GM12878 (cell line): ENCODE data around the gene FUZ. TPM values are rescaled to one million over a fixed set of nuclear protein-coding genes. Genes with fewer than 3 reads are reported as not detected.

ENCODE experiments used
- ATAC-seq: fragments of 200-7000 bp; cut with Tn5 transposase; 3 replicates; pipeline ENCODE4 v1.9.1; 2020; ENCODE audit warnings: mild to moderate bottlenecking, moderate library complexity
- BruUV-seq: library from RNA; stranded (reverse); fragments of 400-500 nt; replicated peaks from 2 replicates; lab custom pipeline; 2021; lab: Mats Ljungman, UMichigan
- CTCF ChIA-PET: fragments of 300-600 bp; sonication (Branson Sonifier 250); formaldehyde crosslinking; extraction: SDS; loops from one replicate; lab custom pipeline; 2021; ENCODE audit warnings: inconsistent platforms; lab: Yijun Ruan, JAX
- POLR2A ChIA-PET: fragments of 350-600 bp; formaldehyde crosslinking; extraction: SDS; loops from one replicate; lab custom pipeline; 2021; ENCODE audit warnings: inconsistent platforms; lab: Charles Lee
- RAD21 ChIA-PET: fragments of 300-600 bp; sonication (Branson Sonifier 250); formaldehyde crosslinking; loops from one replicate; lab custom pipeline; 2023; ENCODE audit warnings: antibody characterized with exemption; ENCODE audit not compliant: unreplicated experiment; lab: Charles Lee
- SMC1A ChIA-PET: fragments of 300-600 bp; sonication (Branson Sonifier 250); formaldehyde crosslinking; loops from one replicate; lab custom pipeline; 2023; ENCODE audit not compliant: unreplicated experiment, uncharacterized antibody; lab: Charles Lee
- DNase-seq: peaks from one replicate; pipeline ENCODE4 v3.0.0-alpha.2; 2011; ENCODE audit warnings: low read depth, low spot score
- FAIRE-seq: peaks from 3 replicates; lab custom pipeline; 2011; peaks lifted over from hg19 to GRCh38; lab: Jason Lieb, UNC
- H2AFZ ChIP-seq: 2 replicates; pipeline ENCODE4 v1.6.0; 2011; ENCODE audit warnings: low read depth, low read length, control low read depth; ENCODE audit not compliant: control insufficient read depth
- H3K27ac ChIP-seq: 2 replicates; pipeline ENCODE4 v1.5.1; 2011; ENCODE audit warnings: control low read depth; ENCODE audit not compliant: control insufficient read depth, insufficient read depth
- H3K27me3 ChIP-seq, 2 experiments: replicated peaks in 1 of 2; 2 replicates each; pipeline versions ENCODE4 v1.6.0 to v1.6.1; 2011; ENCODE audit warnings: low read length in 1 of 2; ENCODE audit not compliant: control insufficient read depth in 2 of 2, insufficient read depth in 2 of 2
- H3K36me3 ChIP-seq, 2 experiments: 2 replicates each; pipeline ENCODE4 v1.5.1; 2011; ENCODE audit warnings: low read length in 1 of 2; ENCODE audit not compliant: control insufficient read depth in 2 of 2, insufficient read depth in 2 of 2
- H3K4me1 ChIP-seq: 2 replicates; pipeline ENCODE4 v1.6.1; 2011; ENCODE audit warnings: mild to moderate bottlenecking, low read length, moderate library complexity, mixed read lengths; ENCODE audit not compliant: control insufficient read depth, insufficient read depth
- H3K4me2 ChIP-seq: 2 replicates; pipeline ENCODE4 v1.6.0; 2011; ENCODE audit warnings: control low read depth; ENCODE audit not compliant: control insufficient read depth, insufficient read depth
- H3K4me3 ChIP-seq: fragments of 200-600 bp; sonication (generic); 2 replicates; pipeline ENCODE4 v1.5.1; 2016
- H3K79me2 ChIP-seq: 2 replicates; pipeline ENCODE4 v1.6.0; 2011; ENCODE audit warnings: low read length; ENCODE audit not compliant: control insufficient read depth, insufficient read depth
- H3K9ac ChIP-seq: 2 replicates; pipeline ENCODE4 v1.8.0; 2011; ENCODE audit warnings: low read length, control low read depth, mixed read lengths; ENCODE audit not compliant: control insufficient read depth, insufficient read depth
- H3K9me3 ChIP-seq: replicated peaks from 3 replicates; pipeline ENCODE4 v1.5.1; 2011; ENCODE audit warnings: mild to moderate bottlenecking, low read length; ENCODE audit not compliant: control insufficient read depth, insufficient read depth
- H4K20me1 ChIP-seq: 2 replicates; pipeline ENCODE4 v1.6.0; 2011; ENCODE audit not compliant: control insufficient read depth, insufficient read depth
- BMI1 ChIP-seq: fragments of 450-650 bp; IDR thresholded peaks from 2 replicates; pipeline ENCODE4 v1.6.1; 2016; ENCODE audit warnings: mild to moderate bottlenecking, moderate library complexity, borderline replicate concordance
- CREM ChIP-seq: IDR thresholded peaks from 2 replicates; pipeline ENCODE4 v1.6.1; 2014; ENCODE audit warnings: antibody characterized with exemption, low read depth
- ETV6 ChIP-seq, 2 experiments: fragments of 450-650 bp in 1 of 2; IDR thresholded peaks in 1 of 2; conservative IDR thresholded peaks in 1 of 2; 2 replicates each; pipeline ENCODE4 v1.6.1; 2014; ENCODE audit warnings: antibody characterized with exemption in 1 of 2, borderline replicate concordance in 1 of 2, low read depth in 1 of 2, mild to moderate bottlenecking in 1 of 2, moderate library complexity in 1 of 2
- HDGF ChIP-seq: fragments of 450-650 bp; IDR thresholded peaks from 2 replicates; pipeline ENCODE4 v1.6.1; 2016; ENCODE audit warnings: antibody characterized with exemption
- LARP7 ChIP-seq: fragments of 450-650 bp; IDR thresholded peaks from 2 replicates; pipeline ENCODE4 v1.6.1; 2017; ENCODE audit warnings: mild to moderate bottlenecking
- RB1 ChIP-seq: fragments of 450-650 bp; formaldehyde crosslinking; IDR thresholded peaks from 2 replicates; pipeline ENCODE4 v1.6.1; 2017; ENCODE audit warnings: mild to moderate bottlenecking, borderline replicate concordance
- REST ChIP-seq: IDR thresholded peaks from 2 replicates; pipeline ENCODE4 v1.6.1; 2012; ENCODE audit warnings: mild to moderate bottlenecking, low read depth, low read length
- RFX5 ChIP-seq: IDR thresholded peaks from 2 replicates; pipeline ENCODE4 v1.6.1; 2011; ENCODE audit warnings: low read depth, low read length, improper control_type of control experiment
- SMAD5 ChIP-seq: IDR thresholded peaks from 2 replicates; pipeline ENCODE4 v1.6.1; 2016; ENCODE audit warnings: antibody characterized with exemption, low read depth
- SMARCA5 ChIP-seq: fragments of 450-650 bp; IDR thresholded peaks from 2 replicates; pipeline ENCODE4 v1.6.1; 2017; ENCODE audit warnings: mild to moderate bottlenecking
- SREBF1 ChIP-seq: IDR thresholded peaks from 2 replicates; pipeline ENCODE4 v1.6.1; 2012; ENCODE audit warnings: mild to moderate bottlenecking, low read length
- USF1 ChIP-seq: IDR thresholded peaks from 2 replicates; pipeline ENCODE4 v1.6.1; 2011; ENCODE audit warnings: borderline replicate concordance, low read depth, mild to moderate bottlenecking, moderate library complexity, mixed read lengths, low read length; ENCODE audit not compliant: insufficient read depth; ENCODE audit errors: extremely low read length
- USF2 ChIP-seq: IDR thresholded peaks from 2 replicates; pipeline ENCODE4 v1.6.1; 2011; ENCODE audit warnings: low read depth, low read length, improper control_type of control experiment, borderline replicate concordance
- ZBTB11 ChIP-seq: fragments of 450-650 bp; formaldehyde crosslinking; IDR thresholded peaks from 2 replicates; pipeline ENCODE4 v1.5.0; 2022; ENCODE audit warnings: mild to moderate bottlenecking, missing genetic modification characterization
- WGBS: methylation state at CpG from one replicate; pipeline ENCODE4 v1.1.6; 2016; ENCODE audit warnings: low lambda C conversion rate; ENCODE audit not compliant: insufficient replicate concordance, insufficient coverage; ENCODE audit errors: missing lambda C conversion rate; 5-methylcytosine and 5-hydroxymethylcytosine counted together
- in situ Hi-C: fragments of 300-500 bp; cut with MboI; formaldehyde crosslinking; loops from 9 replicates; pipeline ENCODE4 v1.14.3; 2018; ENCODE audit warnings: mixed read lengths
- intact Hi-C: fragments of 100-400 bp; cut with micrococcal nuclease; formaldehyde crosslinking; loops from one replicate; pipeline ENCODE4 v1.14.2; 2022; ENCODE audit not compliant: unreplicated experiment
- polyA plus RNA-seq, 11 experiments: library from polyadenylated mRNA; depleted of rRNA in 4 of 11; unstranded in 6 of 11; stranded (reverse) in 5 of 11; fragments of >200 nt; fragmentation: Nextera tagmentation in 4 of 11; fragmentation: Illumina TruSeq in 1 of 11; extraction: Ambion mirVana in 4 of 11; extraction: Trizol in 1 of 11; gene quantifications; 1 replicate in 1 of 11; 2 replicates in 10 of 11; pipeline versions ENCODE4 v1.2.1 to v1.2.3, GENCODE V29; 2011 to 2016; ENCODE audit warnings: inconsistent platforms in 2 of 11, missing spikeins in 2 of 11, low read depth in 1 of 11
- total RNA-seq, 4 experiments: library from RNA; depleted of rRNA in 3 of 4; stranded (reverse); fragments of >200 nt in 3 of 4; fragmentation: Illumina TruSeq in 1 of 4; extraction: Trizol in 1 of 4; gene quantifications; 2 replicates each; pipeline versions ENCODE4 v1.2.1 to v1.2.3, GENCODE V29; 2013 to 2021

Gene FUZ
- total and polyA plus RNA-seq, 10 of the 15 experiments (the other 5 are each of a cell fraction or from before 2014, with no cell fraction given) = 0.18 to 11.5 (median 8.8) TPM

- ChIA-PET POLR2A (interaction anchor here (1.1 kb wide), 1 partner anchor 8 kb away, joined by 3 read pairs; the partner anchor contains the start of gene AP2A1), RAD21 (no interaction called here), CTCF (no interaction called here), SMC1A (no interaction called here)
- Histone ChIP-seq H3K27me3 (no peaks in the 10 kb centered on the region; a peak in 1 of 4 replicates), H2AFZ (no peak overlapping the region), H3K9me3 (peaks cover 4% of the 10 kb centered on the region; the same call in 2 of the 3 replicates), H3K27ac (no peak overlapping the region), H3K36me3 (no peaks in the 10 kb centered on the region), H4K20me1 (no peaks in the 10 kb centered on the region), H3K9ac (no peak overlapping the region), H3K4me3 (no peak overlapping the region), H3K4me1 (no peaks in the 10 kb centered on the region), H3K4me2 (no peak overlapping the region), H3K79me2 (no peaks in the 10 kb centered on the region)
- WGBS = 26% methylated on average over 7 of the region's 7 CpGs
- FAIRE-seq (no peak), DNase-seq (no peak), ATAC-seq (no peak)
- BruUV-seq = no TSS peak
- intact Hi-C loops = no loop called here
- in situ Hi-C loops = no loop called here
- TF ChIP-seq SMAD5 (no peak), BMI1 (no peak), REST (no peak), SREBF1 (no peak), ZBTB11 (CRISPR knock-in tag) (no peak), CREM (no peak), USF1 (no peak), HDGF (no peak), ETV6 (conservative IDR thresholded peaks at IDR 0.05 in 1 of 2, IDR thresholded peaks at IDR 0.05 in 1 of 2; ENCODE audit: borderline replicate concordance in 1 of 2, low read depth in 1 of 2) (no peak), USF2 (no peak), SMARCA5 (no peak), RB1 (no peak), RFX5 (no peak), LARP7 (no peak)
Measured at GRCh38 chr19:49758292-49758691, 54.8 kb downstream of the FUZ start.
